GM12878 (cell line): Measurements from ENCODE around the gene PRR5. TPM values are rescaled to one million over a fixed set of nuclear protein-coding genes. Genes with fewer than 3 reads are reported as not detected.

Source experiments
- BRCA1 ChIP-seq: IDR thresholded peaks from 2 replicates; pipeline ENCODE4 v1.6.1; 2011; ENCODE audit warnings: low read depth, low read length, improper control_type of control experiment
- CBX3 ChIP-seq: fragments of 200-600 bp; sonication (generic); IDR thresholded peaks from 2 replicates; pipeline ENCODE4 v1.6.1; 2016; ENCODE audit warnings: low read depth, borderline replicate concordance
- CBX5 ChIP-seq: sonication (generic); IDR thresholded peaks from 2 replicates; pipeline ENCODE4 v1.6.1; 2016; ENCODE audit warnings: low read depth, moderate library complexity, mild to moderate bottlenecking, inconsistent platforms
- CHD2 ChIP-seq: IDR thresholded peaks from 2 replicates; pipeline ENCODE4 v1.6.1; 2011; ENCODE audit warnings: low read depth, low read length, improper control_type of control experiment, borderline replicate concordance
- ESRRA ChIP-seq: IDR thresholded peaks from 2 replicates; pipeline ENCODE4 v1.6.1; 2012; ENCODE audit warnings: mild to moderate bottlenecking, low read length, improper control_type of control experiment
- MLLT1 ChIP-seq: fragments of 450-650 bp; IDR thresholded peaks from 2 replicates; pipeline ENCODE4 v1.6.1; 2016; ENCODE audit warnings: mild to moderate bottlenecking
- USF1 ChIP-seq: IDR thresholded peaks from 2 replicates; pipeline ENCODE4 v1.6.1; 2011; ENCODE audit warnings: borderline replicate concordance, low read depth, mild to moderate bottlenecking, moderate library complexity, mixed read lengths, low read length; ENCODE audit not compliant: insufficient read depth; ENCODE audit errors: extremely low read length
- ZBTB11 ChIP-seq: fragments of 450-650 bp; formaldehyde crosslinking; IDR thresholded peaks from 2 replicates; pipeline ENCODE4 v1.5.0; 2022; ENCODE audit warnings: mild to moderate bottlenecking, missing genetic modification characterization
- ZBTB4 ChIP-seq: fragments of 450-650 bp; formaldehyde crosslinking; IDR thresholded peaks from 2 replicates; pipeline ENCODE4 v1.4.0; 2022; ENCODE audit warnings: mild to moderate bottlenecking, moderate library complexity
- ZNF207 ChIP-seq: fragments of 450-650 bp; IDR thresholded peaks from 2 replicates; pipeline ENCODE4 v1.6.1; 2014; ENCODE audit warnings: antibody characterized with exemption, mild to moderate bottlenecking, borderline replicate concordance
- ZNF384 ChIP-seq: IDR thresholded peaks from 2 replicates; pipeline ENCODE4 v1.6.1; 2012; ENCODE audit warnings: low read depth, mild to moderate bottlenecking, low read length, improper control_type of control experiment, borderline replicate concordance
- ZSCAN29 ChIP-seq: fragments of 450-650 bp; IDR thresholded peaks from 2 replicates; pipeline ENCODE4 v1.6.1; 2017; ENCODE audit warnings: mild to moderate bottlenecking, moderate library complexity
- polyA plus RNA-seq, 11 experiments: library from polyadenylated mRNA; depleted of rRNA in 4 of 11; unstranded in 6 of 11; stranded (reverse) in 5 of 11; fragments of >200 nt; fragmentation: Nextera tagmentation in 4 of 11; fragmentation: Illumina TruSeq in 1 of 11; extraction: Ambion mirVana in 4 of 11; extraction: Trizol in 1 of 11; gene quantifications; 1 replicate in 1 of 11; 2 replicates in 10 of 11; pipeline versions ENCODE4 v1.2.1 to v1.2.3, GENCODE V29; 2011 to 2016; ENCODE audit warnings: inconsistent platforms in 2 of 11, missing spikeins in 2 of 11, low read depth in 1 of 11
- total RNA-seq, 4 experiments: library from RNA; depleted of rRNA in 3 of 4; stranded (reverse); fragments of >200 nt in 3 of 4; fragmentation: Illumina TruSeq in 1 of 4; extraction: Trizol in 1 of 4; gene quantifications; 2 replicates each; pipeline versions ENCODE4 v1.2.1 to v1.2.3, GENCODE V29; 2013 to 2021

PRR5 gene
- total and polyA plus RNA-seq, 10 of the 15 experiments (the other 5 are each of a cell fraction or from before 2014, with no cell fraction given), result 0.03 to 9.4 (median 1.5) TPM

GRCh38 chr22:44743247-44743646 lies 41.2 kb downstream of the PRR5 start (continued):
- TF ChIP-seq ZNF207, result no peak
- TF ChIP-seq CBX3, result no peak
- TF ChIP-seq ZNF384, result no peak
- TF ChIP-seq CHD2, result no peak
- TF ChIP-seq ZSCAN29, result no peak
- TF ChIP-seq ZBTB11 (CRISPR knock-in tag), result no peak
- no peak for TF ChIP-seq MLLT1
- TF ChIP-seq ZBTB4, result no peak
- no peak for TF ChIP-seq ESRRA
- TF ChIP-seq CBX5, result no peak
- TF ChIP-seq BRCA1, result no peak
- TF ChIP-seq USF1, result no peak
